ENCODE measurements around the gene NOB1.

NOB1 gene

GRCh38 chr16:69701452-69701851 is 53.3 kb downstream of the NOB1 start:
- no peak for DNase-seq (ENCODE audit: low spot score)
- H3K4me1 Mint-ChIP-seq (ENCODE audit: low read depth), result no peaks in the 10 kb centered on the region
- peaks cover 12% of the 10 kb centered on the region for H3K36me3 Mint-ChIP-seq (ENCODE audit: low read depth)
- H3K27ac Mint-ChIP-seq, result no peak overlapping the region
- H3K27me3 Mint-ChIP-seq (ENCODE audit: low read depth), result no peaks in the 10 kb centered on the region
- no peaks in the 10 kb centered on the region for H3K9me3 Mint-ChIP-seq
- H3K4me3 Mint-ChIP-seq, result no peak overlapping the region

- H3K9me3 Mint-ChIP-seq, result no peaks in the 10 kb centered on the region
- no peak overlapping the region for H3K4me3 Mint-ChIP-seq
- peaks cover 16% of the 10 kb centered on the region for H3K36me3 Mint-ChIP-seq (ENCODE audit: low read depth)
- H3K4me1 Mint-ChIP-seq (ENCODE audit: low read depth), result no peaks in the 10 kb centered on the region
- H3K27ac Mint-ChIP-seq, result no peak overlapping the region
- no peaks in the 10 kb centered on the region for H3K27me3 Mint-ChIP-seq (ENCODE audit: low read depth)
- DNase-seq (ENCODE audit: low spot score), result no peak
Observed at GRCh38 chr16:69699915-69700314, 54.8 kb downstream of the NOB1 start.

DNA sequence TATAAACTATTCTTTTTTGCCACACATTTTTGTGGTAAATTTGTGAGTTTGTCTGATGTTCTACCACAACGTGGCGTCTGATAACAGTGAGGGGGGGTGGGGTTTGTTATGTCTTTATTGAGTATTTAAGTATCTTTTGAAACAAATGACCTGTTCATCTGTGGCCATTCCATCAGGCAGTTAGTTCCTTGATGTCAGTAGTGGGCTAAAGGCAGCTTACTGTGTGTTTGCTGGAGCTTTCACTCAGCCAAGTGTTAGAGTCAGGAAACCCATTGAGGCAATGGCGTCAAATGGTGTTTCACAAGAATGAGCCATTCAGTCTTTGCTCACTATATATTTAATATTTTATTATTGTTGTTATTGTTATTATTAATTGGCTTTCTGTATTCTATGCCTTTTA is 56.3 kb downstream of the NOB1 start:
- Mint-ChIP-seq H3K36me3 (ENCODE audit: low read depth) (peaks cover 17% of the 10 kb centered on the region), H3K9me3 (no peaks in the 10 kb centered on the region), H3K27me3 (ENCODE audit: low read depth) (no peaks in the 10 kb centered on the region), H3K4me1 (ENCODE audit: low read depth) (peaks cover under 1% of the 10 kb centered on the region), H3K27ac (no peak overlapping the region), H3K4me3 (no peak overlapping the region)
- DNase-seq (ENCODE audit: low spot score), result no peak

- Mint-ChIP-seq H3K27me3 (ENCODE audit: low read depth) (no peaks in the 10 kb centered on the region), H3K9me3 (no peaks in the 10 kb centered on the region), H3K4me3 (no peak overlapping the region), H3K4me1 (ENCODE audit: low read depth) (peaks cover 13% of the 10 kb centered on the region), H3K27ac (no peak overlapping the region), H3K36me3 (ENCODE audit: low read depth) (peaks cover 37% of the 10 kb centered on the region)
- no peak for DNase-seq (ENCODE audit: low spot score)
Observed at GRCh38 chr16:69693916-69694315, 60.8 kb downstream of the NOB1 start.

DNA sequence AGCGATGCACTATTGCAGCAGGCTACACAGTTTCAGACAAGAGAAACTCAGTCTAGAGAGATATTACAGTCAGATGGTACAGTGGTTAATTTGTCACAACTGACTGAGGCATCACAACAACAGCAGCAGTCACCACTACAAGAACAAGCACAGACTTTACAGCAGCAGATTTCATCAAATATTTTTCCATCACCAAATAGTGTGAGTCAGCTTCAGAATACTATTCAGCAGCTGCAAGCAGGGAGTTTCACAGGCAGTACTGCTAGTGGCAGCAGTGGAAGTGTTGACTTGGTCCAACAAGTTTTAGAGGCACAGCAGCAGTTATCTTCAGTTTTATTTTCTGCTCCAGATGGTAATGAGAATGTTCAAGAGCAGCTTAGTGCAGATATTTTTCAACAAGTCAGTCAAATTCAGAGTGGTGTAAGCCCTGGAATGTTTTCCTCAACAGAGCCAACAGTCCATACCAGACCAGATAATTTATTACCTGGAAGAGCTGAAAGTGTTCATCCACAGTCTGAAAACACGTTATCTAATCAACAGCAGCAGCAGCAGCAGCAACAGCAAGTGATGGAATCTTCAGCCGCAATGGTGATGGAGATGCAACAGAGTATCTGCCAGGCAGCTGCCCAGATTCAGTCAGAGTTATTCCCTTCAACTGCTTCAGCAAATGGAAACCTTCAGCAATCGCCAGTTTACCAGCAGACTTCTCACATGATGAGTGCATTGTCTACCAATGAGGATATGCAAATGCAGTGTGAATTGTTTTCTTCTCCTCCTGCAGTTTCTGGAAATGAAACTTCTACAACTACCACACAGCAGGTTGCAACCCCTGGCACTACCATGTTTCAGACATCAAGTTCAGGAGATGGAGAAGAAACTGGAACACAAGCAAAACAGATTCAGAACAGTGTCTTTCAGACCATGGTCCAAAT is 62.5 kb downstream of the NOB1 start:
- H3K27me3 Mint-ChIP-seq (ENCODE audit: low read depth), result no peaks in the 10 kb centered on the region
- H3K4me3 Mint-ChIP-seq, result no peak overlapping the region
- H3K4me1 Mint-ChIP-seq (ENCODE audit: low read depth), result peaks cover 13% of the 10 kb centered on the region
- no peaks in the 10 kb centered on the region for H3K9me3 Mint-ChIP-seq
- no peak for DNase-seq (ENCODE audit: low spot score)
- peaks cover 37% of the 10 kb centered on the region for H3K36me3 Mint-ChIP-seq (ENCODE audit: low read depth)
- H3K27ac Mint-ChIP-seq, result peak overlapping the region; percentile 58
